HCT116 (cell line): ENCODE results near the gene CLDN9. TPM values are rescaled to one million over a fixed set of nuclear protein-coding genes. Genes with fewer than 3 reads are reported as not detected.
A peak's percentile ranks its signal among the peaks of the same experiment; 100 is the strongest.

Experiments used
- ATAC-seq: fragments of 200-7000 bp; cut with Tn5 transposase; 2 replicates; pipeline ENCODE4 v1.9.1; 2020; ENCODE audit warnings: mild to moderate bottlenecking, moderate library complexity
- BruUV-seq: library from RNA; stranded (reverse); fragments of 400-500 nt; replicated peaks from 2 replicates; lab custom pipeline; 2021; lab: Mats Ljungman, UMichigan
- CTCF ChIA-PET: fragments of 300-600 bp; sonication (Branson Sonifier 250); formaldehyde crosslinking; loops from one replicate; lab custom pipeline; 2021; ENCODE audit warnings: antibody characterized with exemption; lab: Charles Lee
- POLR2A ChIA-PET: fragments of 300-600, 350-600 bp; sonication (Branson Sonifier 250); formaldehyde crosslinking; loops from one replicate; lab custom pipeline; 2021; ENCODE audit warnings: antibody characterized with exemption; lab: Charles Lee
- RAD21 ChIA-PET, 2 experiments: fragments of 300-600 bp; sonication (Branson Sonifier 250); formaldehyde crosslinking; loops; one replicate each; lab custom pipeline; 2023; ENCODE audit warnings: low total read pairs in 2 of 2; ENCODE audit not compliant: uncharacterized antibody in 2 of 2, unreplicated experiment in 2 of 2, low non-redundant PET in 1 of 2; lab: Charles Lee
- DNase-seq: peaks from one replicate; pipeline ENCODE4 v3.0.0-alpha.2; 2010; ENCODE audit warnings: low read depth, low spot score
- H2AFZ ChIP-seq: fragments of 200-600 bp; shearing (Covaris generic), sonication (generic); 2 replicates; pipeline ENCODE4 v1.6.1; 2017; ENCODE audit warnings: low read depth, mixed run types, mixed read lengths, antibody characterized with exemption, low read length; ENCODE audit not compliant: poor library complexity, severe bottlenecking
- H3K27ac ChIP-seq: 2 replicates; pipeline ENCODE4 v1.5.1; 2012; ENCODE audit warnings: low read depth, low read length
- H3K27me3 ChIP-seq: fragments of 200-600 bp; sonication (generic); 2 replicates; pipeline ENCODE4 v1.6.1; 2016; ENCODE audit warnings: mixed run types, low read length, mixed read lengths; ENCODE audit not compliant: insufficient read depth
- H3K36me3 ChIP-seq, 2 experiments: fragments of 200-500 bp in 1 of 2; fragments of 200-600 bp in 1 of 2; sonication (Bioruptor generic) in 1 of 2; sonication (generic) in 1 of 2; 2 replicates each; pipeline versions ENCODE4 v1.5.1 to v1.6.1; 2014 to 2016; ENCODE audit warnings: low read length in 2 of 2, inconsistent platforms in 1 of 2, mixed read lengths in 1 of 2, mixed run types in 1 of 2; ENCODE audit not compliant: insufficient read depth in 2 of 2, control insufficient read depth in 1 of 2
- H3K4me1 ChIP-seq, 2 experiments: fragments of 200-600 bp in 1 of 2; sonication (generic) in 1 of 2; 2 replicates each; pipeline versions ENCODE4 v1.5.1 to v1.6.1; 2012 to 2017; ENCODE audit warnings: low read length in 2 of 2, inconsistent platforms in 1 of 2, mild to moderate bottlenecking in 1 of 2, mixed read lengths in 1 of 2, mixed run types in 1 of 2, moderate library complexity in 1 of 2; ENCODE audit not compliant: insufficient read depth in 2 of 2, control insufficient read depth in 1 of 2
- H3K4me2 ChIP-seq: fragments of 200-600 bp; sonication (generic); 2 replicates; pipeline ENCODE4 v1.6.1; 2017; ENCODE audit warnings: mixed run types, low read length, mixed read lengths
- H3K4me3 ChIP-seq, 2 experiments: fragments of 200-600 bp in 1 of 2; sonication (generic) in 1 of 2; replicated peaks in 1 of 2; 2 replicates each; pipeline ENCODE4 v1.5.1; 2011 to 2016; ENCODE audit warnings: low read length in 2 of 2, control low read depth in 1 of 2, low read depth in 1 of 2, mild to moderate bottlenecking in 1 of 2, mixed read lengths in 1 of 2, mixed run types in 1 of 2
- H3K79me2 ChIP-seq: fragments of 200-600 bp; sonication (generic); 2 replicates; pipeline ENCODE4 v1.6.1; 2017; ENCODE audit warnings: mild to moderate bottlenecking, mixed run types, low read length, moderate library complexity, mixed read lengths; ENCODE audit not compliant: insufficient read depth
- H3K9ac ChIP-seq: fragments of 200-600 bp; sonication (generic); 2 replicates; pipeline ENCODE4 v1.6.1; 2016; ENCODE audit warnings: low read length, mixed read lengths
- H3K9me2 ChIP-seq: fragments of 200-600 bp; sonication (generic), shearing (Covaris generic); 2 replicates; pipeline ENCODE4 v1.6.1; 2017; ENCODE audit warnings: mixed run types, mild to moderate bottlenecking, moderate library complexity; ENCODE audit not compliant: insufficient read depth
- H3K9me3 ChIP-seq, 2 experiments: fragments of 200-500 bp in 1 of 2; fragments of 200-600 bp in 1 of 2; sonication (Bioruptor generic) in 1 of 2; sonication (generic) in 1 of 2; 2 replicates each; pipeline ENCODE4 v1.6.1; 2014 to 2017; ENCODE audit warnings: low read length in 2 of 2, mixed read lengths in 2 of 2, inconsistent platforms in 1 of 2, low read depth in 1 of 2, mild to moderate bottlenecking in 1 of 2, mixed run types in 1 of 2, moderate library complexity in 1 of 2; ENCODE audit not compliant: control insufficient read depth in 1 of 2, insufficient read depth in 1 of 2
- H4K20me1 ChIP-seq: fragments of 200-600 bp; sonication (generic), shearing (Covaris generic); 2 replicates; pipeline ENCODE4 v1.6.1; 2017; ENCODE audit warnings: mixed run types, mild to moderate bottlenecking, moderate library complexity; ENCODE audit not compliant: insufficient read depth
- CTCF ChIP-seq, 3 experiments: fragments of 200-600 bp in 1 of 3; sonication (generic) in 1 of 3; IDR thresholded peaks in 2 of 3; conservative IDR thresholded peaks in 1 of 3; 2 replicates each; pipeline ENCODE4 v1.5.1; 2012 to 2017; ENCODE audit warnings: low read depth in 2 of 3, low read length in 2 of 3, antibody characterized with exemption in 1 of 3, borderline replicate concordance in 1 of 3, control low read depth in 1 of 3, mild to moderate bottlenecking in 1 of 3, mixed read lengths in 1 of 3, mixed run types in 1 of 3, moderate library complexity in 1 of 3; ENCODE audit not compliant: insufficient read depth in 1 of 3
- MAX ChIP-seq: IDR thresholded peaks from 2 replicates; pipeline ENCODE4 v1.6.1; 2012
- POLR2AphosphoS5 ChIP-seq: IDR thresholded peaks from 2 replicates; pipeline ENCODE4 v1.6.1; 2011; ENCODE audit warnings: mild to moderate bottlenecking, low read depth, low read length, moderate library complexity
- SP1 ChIP-seq: IDR thresholded peaks from 2 replicates; pipeline ENCODE4 v1.6.1; 2012; ENCODE audit warnings: low read depth
- YY1 ChIP-seq: IDR thresholded peaks from 2 replicates; pipeline ENCODE4 v1.6.1; 2011; ENCODE audit warnings: low read length, low read depth, moderate library complexity, mild to moderate bottlenecking; ENCODE audit not compliant: insufficient replicate concordance; ENCODE audit errors: extremely low read depth
- intact Hi-C: fragments of 100-400 bp; cut with micrococcal nuclease; formaldehyde crosslinking; loops from 2 replicates; pipeline ENCODE4 v1.10.0; 2022
- total RNA-seq: library from RNA; stranded (reverse); gene quantifications from one replicate; pipeline ENCODE4 v1.2.1, GENCODE V29; 2021; ENCODE audit not compliant: unreplicated experiment
- TF ChIP-seq, protein P1 (sequence below): IDR thresholded peaks from 2 replicates; pipeline ENCODE4 v1.6.1; 2012

Gene CLDN9
- total RNA-seq, 1 experiment from 2014 or later = 0.76 TPM

- H3K79me2 ChIP-seq = peaks cover 76% of the 10 kb centered on the region
- H3K4me3 ChIP-seq = no peak overlapping the region
- H3K27me3 ChIP-seq = no peaks in the 10 kb centered on the region
- H3K9me3 ChIP-seq = no peaks in the 10 kb centered on the region
- H3K36me3 ChIP-seq = peaks cover 5 to 40% of the 10 kb centered on the region in 2 experiments; a peak in 3 of 4 replicates
- H3K27ac ChIP-seq = peak overlapping the region; percentile 8; the same call in 1 of the 2 replicates
- intact Hi-C loops = no loop called here
- H3K9me2 ChIP-seq = no peaks in the 10 kb centered on the region
- POLR2A ChIA-PET = interaction anchor here (1.0 kb wide), 1 partner anchor 54 kb away, joined by 3 read pairs; no protein-coding TSS in a partner anchor
- H3K9ac ChIP-seq = no peak overlapping the region
- RAD21 ChIA-PET = no interaction called here
- no peak overlapping the region for H2AFZ ChIP-seq
- H3K4me1 ChIP-seq = peaks cover 11 to 31% of the 10 kb centered on the region in 2 experiments; a peak in 3 of 4 replicates
- no peak for ATAC-seq
- DNase-seq = no peak
- CTCF ChIA-PET = no interaction called here
- H3K4me2 ChIP-seq = no peak overlapping the region
- H4K20me1 ChIP-seq = peaks cover 6% of the 10 kb centered on the region; the same call in 1 of the 2 replicates
- no peak for TF ChIP-seq YY1
- TF ChIP-seq POLR2AphosphoS5 = peak; percentile 13; the same call in 1 of the 2 replicates
- TF ChIP-seq CTCF (IDR thresholded peaks at IDR 0.05 in 2 of 3, conservative IDR thresholded peaks at IDR 0.05 in 1 of 3; ENCODE audit: borderline replicate concordance in 1 of 3, insufficient read depth in 1 of 3, low read depth in 2 of 3, low read length in 2 of 3) = no peak
- TF ChIP-seq MAX = no peak
- TF ChIP-seq, protein P1, sequence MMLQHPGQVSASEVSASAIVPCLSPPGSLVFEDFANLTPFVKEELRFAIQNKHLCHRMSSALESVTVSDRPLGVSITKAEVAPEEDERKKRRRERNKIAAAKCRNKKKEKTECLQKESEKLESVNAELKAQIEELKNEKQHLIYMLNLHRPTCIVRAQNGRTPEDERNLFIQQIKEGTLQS = no peak
- no peak for TF ChIP-seq SP1
- no TSS peak for BruUV-seq
Measured at GRCh38 chr16:2974319-2975056, 38.2 kb upstream of the CLDN9 start.
